Upper lobe of right lung (tissue), 1 donor: ENCODE results near the gene ACER3. TPM values are rescaled to one million over a fixed set of nuclear protein-coding genes. Genes with fewer than 3 reads are reported as not detected.

Experiments
- ATAC-seq: fragments of 200-7000 bp; cut with Tn5 transposase; one replicate; pipeline ENCODE4 v1.9.1; 2020; ENCODE audit warnings: mild to moderate bottlenecking, moderate library complexity
- DNase-seq: peaks from one replicate; pipeline ENCODE4 v3.0.0-alpha.2; 2020
- H3K27ac ChIP-seq: fragments of 200-600 bp; one replicate; pipeline ENCODE4 v1.8.0; 2022
- H3K27me3 ChIP-seq: fragments of 200-600 bp; one replicate; pipeline ENCODE4 v1.8.0; 2022; ENCODE audit warnings: mild to moderate bottlenecking
- H3K36me3 ChIP-seq: fragments of 200-600 bp; one replicate; pipeline ENCODE4 v1.8.0; 2022
- H3K4me1 ChIP-seq: fragments of 200-600 bp; one replicate; pipeline ENCODE4 v1.8.0; 2022
- H3K4me3 ChIP-seq: fragments of 200-600 bp; one replicate; pipeline ENCODE4 v1.8.0; 2022; ENCODE audit warnings: mild to moderate bottlenecking
- H3K9me3 ChIP-seq: fragments of 200-600 bp; one replicate; pipeline ENCODE4 v1.8.0; 2022
- intact Hi-C: fragments of 100-400 bp; cut with DNase I; formaldehyde crosslinking; loops from one replicate; pipeline ENCODE4 v1.11.0; 2022
- total RNA-seq: library from RNA; stranded (reverse); fragmentation: NEBNext Ultra II Directional; extraction: Animal tissue kit (Norgen Biotek cat#: 25700); gene quantifications from one replicate; pipeline ENCODE4 v1.2.1, GENCODE V29; 2021
- TF ChIP-seq, protein P1 (sequence below): fragments of 200-600 bp; IDR thresholded peaks from one replicate; pipeline ENCODE4 v1.8.0; 2022; ENCODE audit warnings: antibody characterized with exemption
- donor health status: DM: no; HTN: yes; CAD: no; lungs with severe emphysema.

The ACER3 gene
- total RNA-seq, 1 donor from 2014 or later = 42.2 TPM

DNA sequence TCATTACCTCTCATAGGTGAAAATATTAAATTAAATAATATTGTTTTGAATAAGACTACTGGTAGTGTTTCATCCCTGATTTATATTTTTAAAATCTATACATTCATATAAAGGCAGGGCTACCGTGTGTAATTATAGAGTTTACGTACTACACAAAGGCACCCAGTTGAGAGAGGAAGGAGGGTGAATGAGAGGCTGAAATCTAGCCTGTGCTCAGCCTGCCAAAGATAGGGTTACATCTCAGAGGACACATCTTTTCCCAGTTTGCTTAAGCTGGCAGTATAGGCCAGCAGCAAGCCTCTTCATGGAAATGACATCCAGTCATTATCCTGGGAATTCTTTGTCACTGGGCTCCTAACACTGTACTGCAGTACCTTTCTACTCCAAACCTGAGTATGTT, 166.0 kb downstream of the ACER3 start:
- no peaks in the 10 kb centered on the region for H3K4me1 ChIP-seq
- no peak overlapping the region for H3K27ac ChIP-seq
- no peaks in the 10 kb centered on the region for H3K9me3 ChIP-seq
- H3K4me3 ChIP-seq = no peak overlapping the region
- DNase-seq (no peak), ATAC-seq (no peak)
- peaks cover 8% of the 10 kb centered on the region for H3K27me3 ChIP-seq
- intact Hi-C loops = no loop called here
- no peaks in the 10 kb centered on the region for H3K36me3 ChIP-seq
- TF ChIP-seq, protein P1, sequence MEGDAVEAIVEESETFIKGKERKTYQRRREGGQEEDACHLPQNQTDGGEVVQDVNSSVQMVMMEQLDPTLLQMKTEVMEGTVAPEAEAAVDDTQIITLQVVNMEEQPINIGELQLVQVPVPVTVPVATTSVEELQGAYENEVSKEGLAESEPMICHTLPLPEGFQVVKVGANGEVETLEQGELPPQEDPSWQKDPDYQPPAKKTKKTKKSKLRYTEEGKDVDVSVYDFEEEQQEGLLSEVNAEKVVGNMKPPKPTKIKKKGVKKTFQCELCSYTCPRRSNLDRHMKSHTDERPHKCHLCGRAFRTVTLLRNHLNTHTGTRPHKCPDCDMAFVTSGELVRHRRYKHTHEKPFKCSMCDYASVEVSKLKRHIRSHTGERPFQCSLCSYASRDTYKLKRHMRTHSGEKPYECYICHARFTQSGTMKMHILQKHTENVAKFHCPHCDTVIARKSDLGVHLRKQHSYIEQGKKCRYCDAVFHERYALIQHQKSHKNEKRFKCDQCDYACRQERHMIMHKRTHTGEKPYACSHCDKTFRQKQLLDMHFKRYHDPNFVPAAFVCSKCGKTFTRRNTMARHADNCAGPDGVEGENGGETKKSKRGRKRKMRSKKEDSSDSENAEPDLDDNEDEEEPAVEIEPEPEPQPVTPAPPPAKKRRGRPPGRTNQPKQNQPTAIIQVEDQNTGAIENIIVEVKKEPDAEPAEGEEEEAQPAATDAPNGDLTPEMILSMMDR = no peak

DNA sequence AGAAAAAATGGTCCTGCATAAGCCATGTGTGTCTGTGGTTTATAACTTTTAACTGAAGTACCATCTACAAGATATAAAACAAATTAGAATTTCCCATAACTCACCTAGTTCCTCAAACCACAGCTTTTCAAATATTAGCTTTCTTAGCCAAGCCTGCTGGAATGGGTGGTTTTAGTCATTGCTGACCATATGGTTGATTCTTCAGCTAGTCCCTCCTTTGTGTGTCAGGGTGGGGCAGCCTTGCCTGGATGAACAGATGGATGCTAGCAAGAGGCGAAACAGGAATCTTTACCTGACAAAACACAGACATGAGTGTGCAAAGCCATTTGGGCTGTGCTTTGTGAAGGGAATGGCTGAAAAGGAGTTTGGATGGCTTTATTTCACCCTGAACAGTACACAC, 166.6 kb downstream of the ACER3 start:
- DNase-seq = no peak

DNA sequence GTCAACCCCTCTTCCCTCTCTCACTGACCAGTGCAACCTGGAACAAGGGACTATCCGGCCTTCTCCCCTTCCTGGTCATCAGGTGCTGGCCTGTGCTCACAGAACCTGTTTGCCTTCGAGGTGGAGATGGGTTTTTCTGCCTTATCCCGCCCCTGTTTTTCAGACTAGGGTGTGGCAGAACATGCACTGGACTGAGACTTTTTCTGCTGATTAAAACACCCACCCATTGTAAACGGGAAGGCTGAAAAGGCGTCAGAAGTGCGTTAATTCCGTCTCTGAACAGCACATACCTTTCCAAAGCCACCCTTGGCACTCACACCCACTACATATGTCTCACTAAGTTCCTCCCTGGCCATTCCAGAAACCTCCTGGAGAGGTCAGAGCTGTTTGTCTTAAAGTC, 169.1 kb downstream of the ACER3 start:
- Histone ChIP-seq H3K4me1 (no peaks in the 10 kb centered on the region), H3K27me3 (peaks cover 8% of the 10 kb centered on the region), H3K27ac (no peak overlapping the region), H3K9me3 (no peaks in the 10 kb centered on the region), H3K4me3 (no peak overlapping the region), H3K36me3 (no peaks in the 10 kb centered on the region)
- ATAC-seq (peak; percentile 21), DNase-seq (no peak)
- TF ChIP-seq, protein P1 = no peak
- intact Hi-C loops = loop anchor here (10.0 kb wide), 1 partner anchor 225 kb away; no protein-coding TSS in a partner anchor

More for the DNA sequence above, 166.6 kb downstream of the ACER3 start:
- Histone ChIP-seq H3K36me3 (no peaks in the 10 kb centered on the region), H3K27me3 (peaks cover 8% of the 10 kb centered on the region), H3K27ac (no peak overlapping the region), H3K4me1 (no peaks in the 10 kb centered on the region), H3K9me3 (no peaks in the 10 kb centered on the region), H3K4me3 (no peak overlapping the region)
- no peak for ATAC-seq
- intact Hi-C loops = no loop called here
- TF ChIP-seq, protein P1 = no peak

DNA sequence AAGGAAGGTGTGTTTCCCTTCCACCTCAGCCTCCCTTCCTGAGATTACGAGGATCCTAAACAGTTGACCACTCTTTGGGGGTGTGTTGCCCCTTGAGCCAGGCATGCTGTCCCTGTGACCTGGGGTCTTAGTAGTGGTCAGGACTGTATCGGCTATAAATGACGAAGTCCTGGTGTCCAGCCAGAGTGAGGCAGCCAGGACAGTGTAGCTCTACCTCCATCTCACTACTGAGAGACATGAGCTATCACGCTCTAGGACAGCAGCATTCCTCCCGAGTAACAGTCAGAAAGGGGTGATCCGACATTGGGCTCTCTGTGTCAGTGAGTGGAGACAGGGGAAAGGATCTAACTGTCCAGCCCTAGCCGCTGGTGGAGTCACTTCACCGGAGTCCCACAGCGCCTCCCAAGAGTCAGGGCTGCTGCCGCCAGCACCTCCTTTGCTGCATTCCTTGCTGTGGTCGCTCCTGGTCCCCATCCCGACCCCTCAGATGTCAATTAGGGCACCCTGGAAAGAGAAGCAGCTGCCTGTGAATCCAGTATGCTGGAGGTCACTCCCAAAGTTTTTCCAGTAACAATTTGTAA, 170.2 kb downstream of the ACER3 start:
- no peaks in the 10 kb centered on the region for H3K4me1 ChIP-seq
- H3K27me3 ChIP-seq = peaks cover 8% of the 10 kb centered on the region
- TF ChIP-seq, protein P1 = no peak
- ATAC-seq = no peak
- no peak for DNase-seq
- H3K27ac ChIP-seq = no peak overlapping the region
- H3K9me3 ChIP-seq = no peaks in the 10 kb centered on the region
- no peak overlapping the region for H3K4me3 ChIP-seq
- intact Hi-C loops = loop anchor here (10.0 kb wide), 1 partner anchor 226 kb away; no protein-coding TSS in a partner anchor
- H3K36me3 ChIP-seq = no peaks in the 10 kb centered on the region

DNA sequence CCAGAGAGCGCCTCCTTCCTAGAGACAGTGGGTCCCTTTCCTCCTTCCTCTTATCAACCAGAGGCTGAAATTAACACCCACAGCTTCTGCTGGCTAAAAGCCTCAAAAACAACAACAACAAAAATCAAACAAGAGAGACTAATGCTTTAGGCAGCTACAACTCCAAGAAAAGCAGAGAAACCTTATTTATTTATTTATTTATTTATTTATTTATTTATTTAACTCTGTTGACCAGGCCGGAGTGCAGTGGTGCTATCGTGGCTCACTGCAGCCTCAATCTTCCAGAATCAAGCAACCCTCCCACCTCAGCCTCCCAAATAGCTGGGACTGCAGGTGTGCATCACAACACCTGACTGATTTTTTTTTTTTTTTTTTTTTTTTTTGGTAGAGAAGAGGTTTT, 170.9 kb downstream of the ACER3 start:
- Histone ChIP-seq H3K4me1 (no peaks in the 10 kb centered on the region), H3K4me3 (no peak overlapping the region), H3K27me3 (peaks cover 8% of the 10 kb centered on the region), H3K36me3 (no peaks in the 10 kb centered on the region), H3K9me3 (no peaks in the 10 kb centered on the region), H3K27ac (no peak overlapping the region)
- no peak for ATAC-seq
- TF ChIP-seq, protein P1 = no peak
- intact Hi-C loops = loop anchor here (10.0 kb wide), 1 partner anchor 227 kb away; no protein-coding TSS in a partner anchor
- no peak for DNase-seq
